ENCODE data around the gene COMMD3.

- no peak for TF ChIP-seq POLR2AphosphoS5 (IDR thresholded peaks at IDR 0.05)
- no peak for TF ChIP-seq POLR2A (IDR thresholded peaks at IDR 0.05)
Observed at GRCh38 chr10:22280078-22280477, 36.1 kb upstream of the COMMD3 start.
